ENCODE results near the gene PLAC8. TPM values are rescaled to one million over a fixed set of nuclear protein-coding genes. Genes with fewer than 3 reads are reported as not detected.

The PLAC8 gene
- polyA plus RNA-seq, 1 donor (not counting 4 experiments of a cell fraction or from before 2014, with no cell fraction given) = 1.5 TPM

- H2AFZ ChIP-seq (ENCODE audit: control insufficient read depth, low read length) = no peak overlapping the region
- dilution Hi-C loops (cut with MboI; ENCODE audit: extremely low pct_ligation_motif_present, low sequenced_read_pairs) = no loop called here
- H3K27ac ChIP-seq (ENCODE audit: control insufficient read depth, insufficient read depth, low read length) = no peak overlapping the region
- FAIRE-seq (no peak), DNase-seq (ENCODE audit: low read depth, low spot score) (no peak)
- no peaks in the 10 kb centered on the region for H3K27me3 ChIP-seq (ENCODE audit: control insufficient read depth, extremely low read depth, insufficient read depth, low read length)
- H3K36me3 ChIP-seq (ENCODE audit: control insufficient read depth in 2 of 2, extremely low read depth in 1 of 2, insufficient read depth in 2 of 2, low read length in 2 of 2) = no peaks in the 10 kb centered on the region
- H4K20me1 ChIP-seq (ENCODE audit: control insufficient read depth, extremely low read depth, insufficient read depth, low read length) = no peaks in the 10 kb centered on the region
- no peak overlapping the region for H3K4me3 ChIP-seq (ENCODE audit: control insufficient read depth in 2 of 3, extremely low read depth in 1 of 3, insufficient read depth in 2 of 3, low read depth in 1 of 3, low read length in 3 of 3)
- no peak for TF ChIP-seq CTCF (optimal IDR thresholded peaks at IDR 0.05 in 1 of 3, IDR thresholded peaks at IDR 0.05 in 1 of 3, conservative IDR thresholded peaks at IDR 0.05 in 1 of 3; ENCODE audit: extremely low read depth in 1 of 3, insufficient read depth in 2 of 3, low read length in 3 of 3)
- TF ChIP-seq EZH2 (IDR thresholded peaks at IDR 0.05; ENCODE audit: low read length) = no peak
- H3K4me1 ChIP-seq (ENCODE audit: control insufficient read depth, extremely low read depth, insufficient read depth, low read length) = peaks cover 8% of the 10 kb centered on the region
- no peaks in the 10 kb centered on the region for H3K9me3 ChIP-seq (ENCODE audit: control insufficient read depth, low read depth, low read length)
- no peaks in the 10 kb centered on the region for H3K9me1 ChIP-seq (ENCODE audit: control insufficient read depth, extremely low read depth, insufficient read depth, low read length)
- no peak overlapping the region for H3K4me2 ChIP-seq (ENCODE audit: control insufficient read depth, extremely low read depth, insufficient read depth, low read depth, low read length)
- no peaks in the 10 kb centered on the region for H3K79me2 ChIP-seq (ENCODE audit: control insufficient read depth, insufficient read depth, low read length)
- no peak overlapping the region for H3K9ac ChIP-seq (ENCODE audit: control insufficient read depth, extremely low read depth, insufficient read depth, low read length)
Observed at GRCh38 chr4:83152746-83153145, 38.2 kb upstream of the PLAC8 start.

GRCh38 chr4:83151651-83152050 lies 37.1 kb upstream of the PLAC8 start:
- Histone ChIP-seq H3K9ac (ENCODE audit: control insufficient read depth, extremely low read depth, insufficient read depth, low read length) (no peak overlapping the region), H3K4me1 (ENCODE audit: control insufficient read depth, extremely low read depth, insufficient read depth, low read length) (peaks cover 8% of the 10 kb centered on the region), H3K36me3 (ENCODE audit: control insufficient read depth in 2 of 2, extremely low read depth in 1 of 2, insufficient read depth in 2 of 2, low read length in 2 of 2) (no peaks in the 10 kb centered on the region), H3K27me3 (ENCODE audit: control insufficient read depth, extremely low read depth, insufficient read depth, low read length) (no peaks in the 10 kb centered on the region), H3K4me2 (ENCODE audit: control insufficient read depth, extremely low read depth, insufficient read depth, low read depth, low read length) (no peak overlapping the region), H3K9me3 (ENCODE audit: control insufficient read depth, low read depth, low read length) (no peaks in the 10 kb centered on the region), H4K20me1 (ENCODE audit: control insufficient read depth, extremely low read depth, insufficient read depth, low read length) (no peaks in the 10 kb centered on the region), H2AFZ (ENCODE audit: control insufficient read depth, low read length) (no peak overlapping the region), H3K4me3 (ENCODE audit: control insufficient read depth in 2 of 3, extremely low read depth in 1 of 3, insufficient read depth in 2 of 3, low read depth in 1 of 3, low read length in 3 of 3) (no peak overlapping the region), H3K9me1 (ENCODE audit: control insufficient read depth, extremely low read depth, insufficient read depth, low read length) (no peaks in the 10 kb centered on the region), H3K79me2 (ENCODE audit: control insufficient read depth, insufficient read depth, low read length) (no peaks in the 10 kb centered on the region), H3K27ac (ENCODE audit: control insufficient read depth, insufficient read depth, low read length) (no peak overlapping the region)
- FAIRE-seq = no peak
- no peak for DNase-seq (ENCODE audit: low read depth, low spot score)
- no peak for TF ChIP-seq CTCF (optimal IDR thresholded peaks at IDR 0.05 in 1 of 3, IDR thresholded peaks at IDR 0.05 in 1 of 3, conservative IDR thresholded peaks at IDR 0.05 in 1 of 3; ENCODE audit: extremely low read depth in 1 of 3, insufficient read depth in 2 of 3, low read length in 3 of 3)
- TF ChIP-seq EZH2 (IDR thresholded peaks at IDR 0.05; ENCODE audit: low read length) = no peak
- dilution Hi-C loops (cut with MboI; ENCODE audit: extremely low pct_ligation_motif_present, low sequenced_read_pairs) = no loop called here

Data from keratinocyte (primary cell).